Stimulated activated CD8-positive, alpha-beta memory T cell treated with anti-CD3 and anti-CD28 coated beads, Interleukin-7, amount 100 ng/mL, for 1 hour (primary cell): Measurements from ENCODE around the gene FOXJ3.

ENCODE experiments used
- DNase-seq, 2 donors: peaks; one replicate each; pipeline ENCODE4 v3.0.0-alpha.2; 2020; ENCODE audit warnings: low read depth in 2 of 2

The FOXJ3 gene

GRCh38 chr1:42168391-42168670 is 166.7 kb downstream of the FOXJ3 start:
- no peak for DNase-seq

DNA sequence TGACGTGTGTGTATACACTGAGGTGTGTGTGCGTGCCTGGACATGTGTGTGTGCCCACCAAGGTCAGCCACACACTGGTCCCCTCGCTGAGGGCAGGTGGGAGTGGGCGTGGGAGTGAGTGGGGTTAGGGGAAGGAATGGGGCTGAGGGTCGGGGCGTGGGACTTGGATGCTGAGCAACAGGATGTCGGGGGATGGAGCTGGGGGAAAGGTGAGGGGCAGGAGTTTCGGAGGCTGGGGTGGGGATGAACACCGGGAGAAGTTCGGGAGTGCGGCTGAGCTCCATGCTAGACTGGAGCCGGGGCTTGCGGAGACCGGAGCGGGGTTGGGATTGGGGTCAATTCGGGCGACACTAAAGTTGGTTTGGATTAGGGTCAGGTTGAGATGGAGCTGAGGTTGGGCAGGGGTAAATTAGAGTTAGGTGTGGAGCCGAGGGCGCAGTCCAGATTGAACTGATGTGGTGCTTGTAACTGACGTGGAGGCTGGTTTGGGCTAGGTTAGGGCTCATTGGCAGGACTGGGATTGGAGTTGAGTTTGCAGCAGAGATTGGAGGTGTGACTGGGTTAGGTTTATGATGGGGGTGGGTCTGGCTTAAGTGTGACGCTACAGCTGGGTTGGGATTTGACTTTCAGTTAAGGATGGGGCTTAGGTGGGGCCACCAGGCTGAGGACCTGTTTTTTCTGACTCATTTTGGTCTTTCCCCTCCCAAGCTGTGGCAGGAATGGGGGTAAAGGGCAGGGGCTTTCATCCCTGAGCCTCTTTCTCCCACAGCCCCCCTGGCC is 167.2 kb downstream of the FOXJ3 start:
- DNase-seq = no peak

GRCh38 chr1:42165511-42166210 is 169.4 kb downstream of the FOXJ3 start:
- DNase-seq = no peak

GRCh38 chr1:42164551-42165420 is 170.2 kb downstream of the FOXJ3 start, which contains the start of gene GUCA2A:
GUCA2A (minus strand) TSS chr1:42164745; CDS start chr1:42164712, 33 bp downstream.
- DNase-seq = no peak

- no peak for DNase-seq
Measured at GRCh38 chr1:42163536-42164503, 171.2 kb downstream of the FOXJ3 start.

- DNase-seq = no peak
Measured at GRCh38 chr1:42163114-42163513, 171.9 kb downstream of the FOXJ3 start.

- no peak for DNase-seq
Measured at GRCh38 chr1:42162181-42162580, 172.9 kb downstream of the FOXJ3 start.

DNA sequence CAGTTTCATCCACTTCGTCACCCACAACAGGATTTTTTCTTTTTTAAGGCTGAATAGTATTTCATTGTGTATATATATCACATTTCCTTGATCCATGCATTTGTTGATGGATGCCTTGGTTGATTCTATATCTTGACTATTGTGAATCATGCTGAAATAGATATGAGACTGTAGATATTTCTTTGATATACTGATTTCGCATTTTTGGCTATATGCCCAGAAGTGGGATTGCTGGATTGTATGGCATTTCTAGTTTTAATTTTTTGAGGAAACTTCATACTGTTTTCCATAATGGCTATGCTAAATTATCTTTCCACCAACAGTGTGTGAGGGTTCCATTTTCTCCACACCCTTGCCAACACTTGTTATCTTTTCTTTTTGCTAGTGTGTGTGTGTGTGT is 176.8 kb downstream of the FOXJ3 start:
- no peak for DNase-seq

GRCh38 chr1:42157667-42158066 is 177.4 kb downstream of the FOXJ3 start:
- DNase-seq = no peak

GRCh38 chr1:42155362-42155761 is 179.7 kb downstream of the FOXJ3 start:
- no peak for DNase-seq

DNA sequence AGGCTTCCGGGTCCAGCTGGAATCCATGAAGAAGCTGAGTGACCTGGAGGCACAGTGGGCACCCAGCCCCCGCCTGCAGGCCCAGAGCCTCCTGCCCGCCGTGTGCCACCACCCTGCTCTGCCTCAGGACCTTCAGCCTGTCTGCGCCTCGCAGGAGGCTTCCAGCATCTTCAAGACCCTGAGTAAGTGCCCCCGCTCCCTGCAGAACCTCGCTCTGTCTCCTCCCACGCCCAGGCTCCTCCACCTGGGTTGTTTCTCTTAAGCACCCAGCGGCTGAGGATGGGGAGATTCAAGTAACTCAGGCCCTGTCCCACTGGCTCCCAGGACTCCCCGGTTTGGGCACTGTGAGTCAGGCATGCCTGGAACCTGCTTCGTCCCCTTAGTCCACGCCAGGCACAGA is 180.3 kb downstream of the FOXJ3 start:
- no peak for DNase-seq

GRCh38 chr1:42153624-42154023 is 181.4 kb downstream of the FOXJ3 start:
- DNase-seq = no peak

DNA sequence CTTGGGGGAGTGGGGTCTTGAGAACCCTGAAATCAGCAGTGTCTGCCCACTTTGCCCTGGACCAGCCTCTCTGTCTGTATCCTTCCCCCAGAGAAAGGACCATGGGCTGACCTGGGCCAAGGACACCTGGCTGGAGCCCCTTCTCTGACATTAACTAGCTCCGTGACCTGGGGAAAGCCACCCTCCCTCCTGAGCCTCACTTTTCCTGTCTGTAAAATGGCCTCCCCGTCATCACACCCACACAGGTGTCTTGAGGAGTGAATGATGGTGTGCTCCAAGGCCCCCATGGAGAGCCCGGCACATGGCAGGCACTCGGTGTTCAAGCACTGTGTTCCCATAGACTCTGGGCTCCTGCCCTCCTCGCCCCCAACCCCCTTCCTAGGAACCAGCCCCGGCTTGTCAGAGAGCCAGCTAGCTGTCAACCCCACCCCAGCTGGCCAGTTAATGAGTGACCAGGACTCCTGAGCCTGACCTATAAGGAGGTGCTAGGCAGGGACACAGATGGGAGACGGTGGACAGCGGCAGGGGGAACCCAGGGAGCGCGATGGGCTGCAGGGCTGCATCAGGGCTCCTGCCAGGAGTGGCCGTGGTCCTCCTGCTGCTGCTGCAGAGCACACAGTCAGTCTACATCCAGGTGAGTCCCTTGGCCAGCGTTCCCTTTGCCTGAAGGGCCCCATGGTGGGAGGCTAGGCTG is 182.0 kb downstream of the FOXJ3 start, which contains the start of gene GUCA2B:
TSS of gene GUCA2B (plus strand) at position 504 of the 694 bp plus-strand sequence. CDS start at position 545, 41 bp downstream.
- no peak for DNase-seq

DNA sequence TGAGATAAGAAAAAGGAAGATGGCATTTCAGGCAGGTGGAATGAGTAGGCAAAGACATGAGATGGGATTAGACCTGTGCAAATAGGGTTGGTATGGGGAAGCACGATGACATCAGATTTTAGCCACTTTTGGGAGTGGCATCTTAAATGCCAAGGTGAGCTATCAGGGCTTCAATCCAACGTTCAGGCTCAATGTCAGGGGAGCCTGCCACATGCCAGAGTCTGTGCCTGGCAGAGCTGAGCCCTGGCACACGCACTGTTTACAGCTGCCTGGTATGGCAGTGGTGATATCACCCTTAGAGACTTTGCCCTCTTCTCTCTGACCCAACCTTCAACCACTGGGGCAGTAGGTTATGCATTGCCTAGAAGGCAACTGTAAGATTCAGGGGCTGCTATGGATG is 182.9 kb downstream of the FOXJ3 start:
- no peak for DNase-seq

DNA sequence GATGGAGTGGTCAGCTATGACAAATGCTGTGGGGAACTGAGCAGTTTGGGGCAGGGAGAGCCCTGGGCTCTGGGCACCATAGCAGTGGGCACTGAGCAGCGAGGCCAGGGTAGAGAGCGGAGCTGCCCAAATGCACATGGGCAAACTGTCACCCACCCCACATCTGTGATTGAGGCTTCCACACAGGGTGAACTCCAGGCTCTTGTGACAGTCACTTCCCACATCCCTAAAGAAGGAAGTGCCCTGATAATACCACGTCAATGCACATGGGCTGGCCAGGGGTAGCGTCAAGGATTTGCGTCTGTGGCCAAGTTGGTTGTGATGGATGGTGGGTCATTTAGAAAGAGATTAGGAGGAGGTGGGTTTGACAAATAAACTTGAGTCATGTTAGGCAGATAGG is 184.4 kb downstream of the FOXJ3 start:
- no peak for DNase-seq

GRCh38 chr1:42148166-42148565 is 186.9 kb downstream of the FOXJ3 start:
- DNase-seq = no peak

DNA sequence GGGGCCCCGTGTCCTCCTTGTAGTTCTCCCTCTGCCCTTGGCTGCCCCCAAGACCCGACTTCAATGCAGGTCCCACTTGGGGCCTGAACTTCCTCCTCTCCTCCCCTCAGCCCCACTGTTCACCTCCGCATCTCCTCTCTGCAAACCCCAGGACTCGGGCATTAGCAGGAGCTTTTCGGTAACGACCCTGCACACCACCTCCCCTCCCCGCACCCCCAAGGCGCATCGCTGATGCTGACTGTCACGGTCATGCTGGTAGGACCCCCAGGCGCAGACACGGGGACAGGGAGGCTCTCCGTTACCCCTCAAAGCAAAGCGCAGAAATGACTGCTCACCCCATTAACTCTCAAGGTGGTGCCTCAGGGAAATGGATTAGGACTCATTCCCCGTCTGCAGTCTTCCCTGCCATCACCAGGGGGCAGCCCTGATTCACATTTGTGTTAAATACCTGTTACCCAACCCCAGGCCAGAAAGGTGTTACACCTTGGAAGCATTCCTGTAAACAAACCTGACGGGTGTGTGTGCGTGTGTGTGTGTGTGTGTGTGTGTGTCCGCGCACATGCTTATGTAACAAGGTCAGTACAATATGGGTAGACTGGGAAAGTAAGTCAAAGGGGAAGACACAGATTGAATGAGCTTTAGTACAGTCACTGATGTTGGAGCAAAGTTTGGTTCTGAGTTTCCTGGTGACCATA is 188.3 kb downstream of the FOXJ3 start:
- DNase-seq = peak in 1 of 2 donors; percentile 47

DNA sequence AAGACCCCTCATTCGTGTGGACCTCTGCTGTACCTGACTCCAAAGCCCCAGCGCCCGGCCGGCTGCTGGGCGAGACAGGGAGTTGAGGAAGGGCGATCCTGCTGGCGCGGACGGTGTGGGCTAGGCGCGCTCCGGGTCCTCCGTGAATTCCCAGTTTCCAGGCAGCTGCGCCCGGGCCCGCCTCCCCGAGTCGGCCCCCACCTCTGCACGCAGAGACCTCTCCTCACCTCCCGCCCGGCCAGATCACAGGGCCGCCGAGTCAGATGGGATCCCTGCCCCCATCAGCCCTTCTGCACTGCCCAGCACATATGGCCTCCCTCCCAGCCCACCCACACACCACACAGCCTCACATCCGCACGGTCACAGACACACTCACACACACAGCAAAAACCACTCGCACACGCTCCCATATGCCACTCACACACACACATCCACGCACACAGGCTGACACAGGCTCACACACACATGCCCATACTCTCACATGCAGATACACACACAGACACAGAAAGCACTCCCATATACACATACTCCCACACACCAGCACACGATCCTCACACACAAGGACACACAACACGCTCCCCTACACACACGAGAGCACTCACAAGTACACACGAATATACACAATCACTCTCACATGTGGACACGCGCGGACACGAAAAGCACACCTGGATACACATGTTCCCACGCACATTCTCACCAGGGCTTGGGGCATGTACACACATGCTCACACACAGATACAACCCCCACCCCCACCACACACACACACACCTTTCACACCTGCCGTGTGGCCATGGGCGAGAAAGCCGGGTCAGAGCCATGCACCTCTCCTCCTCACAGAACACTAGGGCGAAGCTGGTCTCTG is 189.0 kb downstream of the FOXJ3 start:
- no peak for DNase-seq

- DNase-seq = no peak
Measured at GRCh38 chr1:42145389-42145716, 189.7 kb downstream of the FOXJ3 start.
